ENCODE results near the gene AMN.

- TF ChIP-seq EP300 (IDR thresholded peaks at IDR 0.05) (no peak), CTCF (IDR thresholded peaks at IDR 0.05) (no peak), POLR2A (IDR thresholded peaks at IDR 0.05) (no peak)
Observed at GRCh38 chr14:102929241-102930137, 7.0 kb downstream of the AMN start.

All from ovary (tissue), 3 donors.